RWPE1 (cell line): ENCODE results near the gene APOBEC3A.

ENCODE experiments used
- CTCF ChIA-PET: fragments of 350-600 bp; sonication (Branson Sonifier 250); formaldehyde crosslinking; extraction: SDS; loops from one replicate; lab custom pipeline; 2021; lab: Yijun Ruan, JAX
- POLR2A ChIA-PET: fragments of 400-600 bp; formaldehyde crosslinking; extraction: SDS; loops from one replicate; lab custom pipeline; 2020; ENCODE audit warnings: antibody characterized with exemption; ENCODE audit not compliant: low non-redundant PET; lab: Yijun Ruan, JAX
- DNase-seq: peaks from one replicate; pipeline ENCODE4 v3.0.0; 2012; ENCODE audit warnings: low spot score
- H3K27ac ChIP-seq: fragments of 450-650 bp; 2 replicates; pipeline ENCODE4 v1.5.1; 2017
- TF ChIP-seq, protein P1 (sequence below): fragments of 450-650 bp; conservative IDR thresholded peaks from 2 replicates; pipeline ENCODE4 v1.5.1; 2017; ENCODE audit warnings: low read depth, mild to moderate bottlenecking

The APOBEC3A gene

DNA sequence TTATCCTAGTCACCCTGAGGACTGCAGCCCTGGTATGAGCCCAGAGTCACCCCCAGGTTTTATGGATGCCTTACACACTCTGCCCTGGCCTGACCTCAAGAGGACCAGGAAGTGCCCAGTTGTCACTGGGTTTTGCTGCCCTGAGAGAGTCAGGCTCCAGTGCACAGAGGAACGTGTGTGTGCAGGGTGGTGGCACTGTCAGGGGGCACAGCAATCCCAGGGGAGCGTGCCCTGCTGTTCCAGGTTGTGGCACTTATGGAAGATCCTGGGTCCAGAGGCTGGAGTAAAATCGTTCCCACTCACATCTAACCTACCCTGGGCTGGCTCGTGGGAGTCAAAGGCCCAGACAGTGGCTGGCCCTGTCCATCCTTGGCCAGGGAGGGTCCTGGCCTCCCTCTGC, 7.6 kb downstream of the APOBEC3A start:
- ChIA-PET CTCF (no interaction called here), POLR2A (no interaction called here)
- DNase-seq = no peak
- no peak overlapping the region for H3K27ac ChIP-seq
- TF ChIP-seq, protein P1, sequence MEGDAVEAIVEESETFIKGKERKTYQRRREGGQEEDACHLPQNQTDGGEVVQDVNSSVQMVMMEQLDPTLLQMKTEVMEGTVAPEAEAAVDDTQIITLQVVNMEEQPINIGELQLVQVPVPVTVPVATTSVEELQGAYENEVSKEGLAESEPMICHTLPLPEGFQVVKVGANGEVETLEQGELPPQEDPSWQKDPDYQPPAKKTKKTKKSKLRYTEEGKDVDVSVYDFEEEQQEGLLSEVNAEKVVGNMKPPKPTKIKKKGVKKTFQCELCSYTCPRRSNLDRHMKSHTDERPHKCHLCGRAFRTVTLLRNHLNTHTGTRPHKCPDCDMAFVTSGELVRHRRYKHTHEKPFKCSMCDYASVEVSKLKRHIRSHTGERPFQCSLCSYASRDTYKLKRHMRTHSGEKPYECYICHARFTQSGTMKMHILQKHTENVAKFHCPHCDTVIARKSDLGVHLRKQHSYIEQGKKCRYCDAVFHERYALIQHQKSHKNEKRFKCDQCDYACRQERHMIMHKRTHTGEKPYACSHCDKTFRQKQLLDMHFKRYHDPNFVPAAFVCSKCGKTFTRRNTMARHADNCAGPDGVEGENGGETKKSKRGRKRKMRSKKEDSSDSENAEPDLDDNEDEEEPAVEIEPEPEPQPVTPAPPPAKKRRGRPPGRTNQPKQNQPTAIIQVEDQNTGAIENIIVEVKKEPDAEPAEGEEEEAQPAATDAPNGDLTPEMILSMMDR = no peak

DNA sequence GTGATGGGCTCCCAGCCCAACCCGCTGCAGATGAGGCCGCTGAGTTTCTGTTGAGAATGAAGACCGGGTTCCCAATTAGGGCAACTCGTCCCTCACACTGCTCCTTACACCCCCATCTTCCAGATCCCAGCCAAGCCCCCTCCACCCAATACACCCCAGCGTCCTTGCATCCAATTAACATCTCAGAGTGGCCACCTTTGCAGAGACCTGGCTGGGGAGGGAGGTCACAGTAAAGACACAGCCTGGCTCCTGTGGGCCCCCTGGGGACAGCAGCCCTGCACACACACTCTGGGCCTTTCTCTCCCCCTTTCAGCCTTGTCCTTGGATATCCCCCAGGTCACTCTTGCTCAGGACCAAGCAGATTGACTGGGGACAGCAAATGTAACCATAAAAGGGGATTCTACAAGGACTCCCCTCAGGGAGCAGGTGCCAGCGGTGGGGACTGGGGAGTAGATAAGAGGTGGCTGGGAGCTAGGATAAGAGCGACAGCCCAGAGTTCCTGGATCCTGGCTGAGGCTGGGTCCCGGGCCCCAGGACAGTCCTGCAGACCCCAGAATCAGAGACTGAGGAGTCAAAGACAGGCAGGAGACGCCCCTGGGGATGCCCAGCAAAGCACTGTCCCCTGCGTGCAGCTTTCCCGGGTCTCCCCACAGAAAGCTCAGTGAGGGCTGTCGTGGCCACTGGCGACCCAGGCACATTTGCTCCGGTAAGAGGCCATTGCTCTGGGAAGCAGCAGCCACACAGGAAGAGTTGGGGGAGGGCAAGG, 8.4 kb downstream of the APOBEC3A start:
- DNase-seq = no peak
- POLR2A ChIA-PET = no interaction called here
- H3K27ac ChIP-seq = no peak overlapping the region
- TF ChIP-seq, protein P1 = no peak
- CTCF ChIA-PET = interaction anchor here (0.6 to 1.4 kb wide), 3 partner anchors 71 to 114 kb away, joined by 3 to 7 read pairs (median 3); no protein-coding TSS in a partner anchor

DNA sequence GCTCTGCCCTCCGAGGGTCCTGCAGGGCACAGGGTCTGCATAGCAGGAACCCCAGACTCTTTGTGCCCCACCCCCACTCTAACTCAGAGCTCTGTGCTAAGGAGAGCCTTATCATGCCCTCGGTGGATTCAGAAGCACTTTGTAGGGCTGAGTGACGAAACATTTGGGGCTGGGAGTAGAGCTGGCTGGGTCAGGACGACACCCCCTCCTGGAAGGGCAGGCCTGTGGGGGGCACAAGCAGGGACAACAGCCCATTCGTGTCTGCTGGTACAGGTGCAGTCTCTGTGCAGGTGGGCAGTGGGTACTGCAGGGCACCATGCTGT, 8.9 kb downstream of the APOBEC3A start:
- TF ChIP-seq, protein P1 = no peak
- DNase-seq = no peak
- POLR2A ChIA-PET = no interaction called here
- H3K27ac ChIP-seq = no peak overlapping the region
- CTCF ChIA-PET = interaction anchor here (0.6 to 1.4 kb wide), 3 partner anchors 71 to 114 kb away, joined by 3 to 7 read pairs (median 3); no protein-coding TSS in a partner anchor

DNA sequence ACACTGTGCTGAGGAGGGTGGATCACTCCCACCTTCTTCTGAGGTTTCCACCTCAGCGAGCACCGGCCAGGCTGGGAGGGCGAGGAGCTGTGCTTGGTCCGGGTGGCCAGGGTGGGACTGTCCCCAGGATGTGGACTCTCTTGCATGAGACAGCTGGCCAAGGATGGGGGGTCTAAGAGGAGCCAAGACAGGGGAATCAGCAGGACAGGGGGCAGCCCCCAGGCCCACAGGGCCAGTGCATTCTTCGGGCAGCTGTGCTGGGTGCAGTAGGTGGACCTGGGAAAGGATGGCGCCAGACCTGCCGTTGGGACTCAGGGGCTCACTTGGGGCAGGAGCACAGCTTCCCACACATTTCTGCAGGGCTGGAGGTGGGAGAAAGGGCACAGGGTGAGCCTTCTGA, 9.5 kb downstream of the APOBEC3A start:
- H3K27ac ChIP-seq = no peak overlapping the region
- POLR2A ChIA-PET = no interaction called here
- CTCF ChIA-PET = interaction anchor here (1.4 kb wide), 1 partner anchor 98 kb away, joined by 3 read pairs; no protein-coding TSS in a partner anchor
- TF ChIP-seq, protein P1 = no peak
- DNase-seq = no peak

DNA sequence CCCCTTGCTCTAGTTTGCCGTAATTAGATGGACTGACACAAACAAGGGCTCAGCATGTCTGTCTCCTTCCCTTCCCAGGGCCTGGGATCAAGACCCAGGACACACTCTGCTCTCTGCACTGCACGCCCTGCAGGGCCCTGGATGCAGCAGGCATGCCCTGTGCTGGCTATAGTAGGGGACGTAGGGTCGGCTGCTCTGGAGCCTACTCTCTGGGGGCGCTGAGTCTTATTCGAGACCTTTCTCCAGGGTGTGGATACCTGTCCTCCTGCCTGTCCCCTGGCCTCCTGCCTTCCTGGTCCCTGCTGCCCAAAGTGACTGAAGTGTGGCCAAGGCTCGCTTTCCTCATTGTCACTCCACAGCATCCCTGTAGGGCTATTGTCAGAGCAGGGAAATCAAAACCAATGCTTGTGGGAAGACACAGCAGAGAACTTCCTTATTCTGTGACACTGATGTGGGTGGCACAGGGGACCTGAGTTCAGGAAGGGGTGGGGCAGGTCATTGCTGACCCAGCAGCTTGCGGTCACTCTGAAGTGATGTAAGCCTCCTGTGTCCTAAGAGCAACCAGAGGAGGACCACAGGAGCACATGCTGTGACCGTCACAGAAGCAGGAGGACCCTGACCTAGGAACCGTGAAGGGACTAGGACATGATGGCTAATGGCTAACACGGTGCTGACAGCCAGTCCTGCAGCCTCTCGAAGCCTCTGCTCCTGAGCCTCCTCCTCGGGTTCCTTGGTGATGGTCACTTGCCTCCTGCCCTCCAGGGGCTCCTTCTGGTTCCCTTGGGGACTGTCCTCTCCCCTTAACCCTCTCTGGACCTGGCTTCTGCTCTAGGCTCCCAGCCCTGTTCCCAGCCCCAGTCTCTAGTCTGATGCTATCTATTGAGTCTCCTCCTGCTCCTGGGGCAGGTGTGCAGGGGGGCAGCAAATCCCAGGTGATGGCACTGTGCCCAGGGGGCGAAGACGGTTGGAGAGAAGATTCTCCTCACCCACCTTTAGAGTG, 10.3 kb downstream of the APOBEC3A start:
- H3K27ac ChIP-seq = no peak overlapping the region

DNA sequence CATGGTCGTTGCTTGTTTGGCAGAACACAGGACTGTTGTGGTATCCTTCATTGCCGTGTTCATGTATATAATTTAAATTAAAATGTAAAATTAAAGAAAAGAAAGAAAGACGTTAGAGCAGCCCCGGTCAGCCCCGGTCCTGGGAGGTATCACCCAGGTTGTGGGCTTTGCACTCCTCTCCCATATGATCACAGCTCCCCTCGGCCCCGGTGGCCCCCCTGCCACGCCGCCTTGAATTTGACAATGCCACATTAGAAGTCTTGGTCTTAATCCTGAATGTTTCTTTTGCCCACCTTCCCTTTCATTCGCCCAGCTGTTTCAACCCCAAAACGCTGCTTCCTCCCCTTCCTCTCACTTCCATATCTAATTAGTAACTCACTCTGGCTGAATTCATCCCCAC, 11.4 kb downstream of the APOBEC3A start:
- H3K27ac ChIP-seq = no peak overlapping the region
- no peak for DNase-seq
- TF ChIP-seq, protein P1 = no peak
- POLR2A ChIA-PET = no interaction called here
- CTCF ChIA-PET = no interaction called here

More for the DNA sequence above, 10.3 kb downstream of the APOBEC3A start:
- CTCF ChIA-PET = no interaction called here
- TF ChIP-seq, protein P1 = no peak
- POLR2A ChIA-PET = no interaction called here
- no peak for DNase-seq
